Measurements from ENCODE around the gene TTC9C. TPM values are rescaled to one million over a fixed set of nuclear protein-coding genes. Genes with fewer than 3 reads are reported as not detected.

The TTC9C gene
- total and polyA plus RNA-seq, 5 donors from 2014 or later, result 19.4 to 39.5 (median 27.9) TPM

DNA sequence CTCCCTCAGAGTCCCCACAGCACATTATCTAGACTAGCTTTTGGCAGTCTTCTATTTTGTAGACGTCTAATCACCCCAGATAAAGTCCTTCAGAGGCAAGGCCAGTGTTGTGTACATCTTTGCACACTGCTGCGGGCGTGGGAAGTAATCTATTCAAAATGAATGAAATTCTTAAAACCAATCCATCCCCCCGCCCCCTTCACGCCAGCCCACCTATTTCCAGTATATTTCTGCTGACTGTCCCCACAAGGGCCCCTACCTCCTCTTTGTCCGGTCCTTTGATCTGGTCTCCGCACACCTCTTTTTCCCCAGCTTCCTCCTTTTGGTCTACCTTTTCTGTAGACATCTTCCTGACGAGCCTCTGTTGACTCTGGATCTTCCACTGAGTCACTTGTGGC, 21.4 kb upstream of the TTC9C start:
- peak overlapping the region; percentile 83 for H3K27ac ChIP-seq (ENCODE audit: insufficient read depth, low read length, poor library complexity, severe bottlenecking)
- Mint-ChIP-seq H3K27ac (peak overlapping the region; percentile 5 to 76 (median 76)), H3K27me3 (no peaks in the 10 kb centered on the region), H3K4me1 (peaks cover 0 to 53% (median 22%) of the 10 kb centered on the region in 4 donors), H3K4me3 (peak overlapping the region; percentile 91 to 93 (median 92)), H3K36me3 (no peaks in the 10 kb centered on the region), H3K9me3 (no peaks in the 10 kb centered on the region)
- H3K9me3 ChIP-seq (ENCODE audit: control insufficient read depth in 2 of 2, low read length in 2 of 2), result no peaks in the 10 kb centered on the region
- no peak for ATAC-seq (ENCODE audit: low read depth in 2 of 2)
- H3K4me3 ChIP-seq (ENCODE audit: low read depth, low read length), result peak overlapping the region; percentile 46
- no peak for DNase-seq
- H3K27me3 ChIP-seq (ENCODE audit: control insufficient read depth, insufficient read depth, low read length), result no peaks in the 10 kb centered on the region
- H3K36me3 ChIP-seq (ENCODE audit: control insufficient read depth, insufficient read depth, low read length), result peaks cover 4% of the 10 kb centered on the region
- H3K4me1 ChIP-seq (ENCODE audit: control insufficient read depth, insufficient read depth, low read length, poor library complexity, severe bottlenecking), result peaks cover 41% of the 10 kb centered on the region

DNA sequence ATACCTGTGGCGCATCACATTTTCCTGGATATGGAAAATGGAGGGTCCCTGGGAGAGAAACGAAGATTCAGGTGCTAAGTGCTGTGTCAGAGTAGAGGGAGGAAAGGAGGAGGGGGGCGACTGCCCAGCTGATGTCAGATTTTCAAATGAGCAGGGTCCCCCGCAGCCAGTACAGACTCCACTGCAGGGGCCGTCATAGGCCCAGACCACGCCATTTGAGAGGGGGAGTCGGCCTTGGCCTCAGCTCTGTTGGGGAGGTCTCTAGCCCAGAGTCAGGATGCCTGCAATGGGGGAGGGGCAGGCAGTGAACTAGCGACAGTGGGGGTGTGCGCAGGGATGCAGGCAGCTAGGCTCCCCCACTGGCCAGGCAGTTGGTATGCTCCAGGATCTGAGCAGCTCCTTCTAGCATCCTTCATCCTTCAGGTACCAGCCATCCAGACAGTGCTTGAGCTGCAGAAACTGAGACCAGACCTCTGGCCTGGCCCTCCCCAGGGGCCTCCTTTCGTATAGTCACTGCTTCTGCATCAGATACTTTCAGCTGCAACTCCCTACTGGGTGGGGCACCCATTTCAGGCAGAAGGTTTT, 20.9 kb upstream of the TTC9C start, which contains the start of the genes BSCL2 and GNG3:
Gene BSCL2, minus strand, starts transcription at position 148 of the 585 bp plus-strand sequence. CDS start 229 bp downstream, outside the sequence.
Gene GNG3, plus strand, starts transcription at position 400 of the 585 bp plus-strand sequence. CDS start 620 bp downstream, outside the sequence.
- Mint-ChIP-seq H3K9me3 (no peaks in the 10 kb centered on the region), H3K27ac (peak within 1 kb of the TSS; percentile 95 to 100 (median 99)), H3K27me3 (no peaks in the 10 kb centered on the region), H3K4me3 (peak within 1 kb of the TSS; percentile 91 to 99 (median 92)), H3K4me1 (peaks cover 0 to 57% (median 26%) of the 10 kb centered on the region in 4 donors), H3K36me3 (peaks cover 4% of the 10 kb centered on the region)
- Histone ChIP-seq H3K27ac (ENCODE audit: insufficient read depth, low read length, poor library complexity, severe bottlenecking) (peak within 1 kb of the TSS; percentile 95), H3K4me3 (ENCODE audit: low read depth, low read length) (peak within 1 kb of the TSS; percentile 95), H3K27me3 (ENCODE audit: control insufficient read depth, insufficient read depth, low read length) (no peaks in the 10 kb centered on the region), H3K36me3 (ENCODE audit: control insufficient read depth, insufficient read depth, low read length) (peaks cover 9% of the 10 kb centered on the region), H3K9me3 (ENCODE audit: control insufficient read depth in 2 of 2, low read length in 2 of 2) (no peaks in the 10 kb centered on the region), H3K4me1 (ENCODE audit: control insufficient read depth, insufficient read depth, low read length, poor library complexity, severe bottlenecking) (peaks cover 43% of the 10 kb centered on the region)
- no peak for ATAC-seq (ENCODE audit: low read depth in 2 of 2)
- no peak for DNase-seq

DNA sequence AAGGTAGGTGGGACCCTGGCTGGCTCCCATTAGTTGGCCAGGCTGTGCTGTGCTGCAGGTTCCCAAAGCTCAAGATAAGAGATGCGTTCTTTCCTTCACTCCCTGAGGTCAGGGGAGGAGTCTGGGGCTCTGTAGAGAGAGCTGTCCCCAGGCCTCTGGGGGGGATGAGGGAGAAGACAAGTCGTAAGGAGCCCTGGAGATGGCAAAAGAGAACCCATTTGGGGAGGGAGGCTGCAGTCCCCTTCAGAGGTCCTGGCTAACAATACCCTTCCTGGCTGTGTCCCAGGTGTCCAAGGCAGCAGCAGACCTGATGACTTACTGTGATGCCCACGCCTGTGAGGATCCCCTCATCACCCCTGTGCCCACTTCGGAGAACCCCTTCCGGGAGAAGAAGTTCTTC, 19.9 kb upstream of the TTC9C start:
- no peak for DNase-seq
- ATAC-seq (ENCODE audit: low read depth in 2 of 2), result no peak
- Histone ChIP-seq H3K4me1 (ENCODE audit: control insufficient read depth, insufficient read depth, low read length, poor library complexity, severe bottlenecking) (peaks cover 53% of the 10 kb centered on the region), H3K27me3 (ENCODE audit: control insufficient read depth, insufficient read depth, low read length) (no peaks in the 10 kb centered on the region), H3K4me3 (ENCODE audit: low read depth, low read length) (peak overlapping the region; percentile 95), H3K27ac (ENCODE audit: insufficient read depth, low read length, poor library complexity, severe bottlenecking) (peak overlapping the region; percentile 95), H3K36me3 (ENCODE audit: control insufficient read depth, insufficient read depth, low read length) (peaks cover 17% of the 10 kb centered on the region), H3K9me3 (ENCODE audit: control insufficient read depth in 2 of 2, low read length in 2 of 2) (no peaks in the 10 kb centered on the region)
- Mint-ChIP-seq H3K27ac (peak overlapping the region; percentile 95 to 100 (median 99)), H3K36me3 (peaks cover 5% of the 10 kb centered on the region), H3K4me1 (peaks cover 9 to 67% (median 35%) of the 10 kb centered on the region in 4 donors), H3K4me3 (peak overlapping the region; percentile 83 to 99 (median 94)), H3K9me3 (no peaks in the 10 kb centered on the region), H3K27me3 (no peaks in the 10 kb centered on the region)

DNA sequence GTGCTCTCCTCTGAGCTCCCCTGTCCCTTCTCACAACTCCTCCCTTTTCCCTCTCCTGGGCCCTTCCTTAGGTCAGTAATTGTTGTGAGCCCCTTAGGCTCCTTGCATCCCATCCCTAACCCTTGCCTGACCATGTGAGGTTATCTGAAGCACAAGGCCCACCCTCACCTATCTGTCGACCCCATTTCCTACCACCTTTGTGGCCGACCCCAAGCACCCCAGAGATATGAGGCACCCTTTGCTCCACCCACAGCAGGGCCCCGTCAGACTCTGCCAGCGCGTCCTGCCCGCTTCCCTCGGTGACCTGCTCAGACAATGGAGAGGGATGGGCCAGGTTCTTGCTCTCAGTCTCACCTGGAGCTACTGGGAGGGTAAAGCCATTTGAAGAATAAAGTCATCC, 19.5 kb upstream of the TTC9C start:
- Histone ChIP-seq H3K4me1 (ENCODE audit: control insufficient read depth, insufficient read depth, low read length, poor library complexity, severe bottlenecking) (peaks cover 56% of the 10 kb centered on the region), H3K27ac (ENCODE audit: insufficient read depth, low read length, poor library complexity, severe bottlenecking) (peak overlapping the region; percentile 95), H3K4me3 (ENCODE audit: low read depth, low read length) (peak overlapping the region; percentile 95), H3K27me3 (ENCODE audit: control insufficient read depth, insufficient read depth, low read length) (no peaks in the 10 kb centered on the region), H3K36me3 (ENCODE audit: control insufficient read depth, insufficient read depth, low read length) (peaks cover 20% of the 10 kb centered on the region), H3K9me3 (ENCODE audit: control insufficient read depth in 2 of 2, low read length in 2 of 2) (no peaks in the 10 kb centered on the region)
- peaks cover 5% of the 10 kb centered on the region for H3K36me3 Mint-ChIP-seq
- ATAC-seq (ENCODE audit: low read depth in 2 of 2) (peak; percentile 9 to 16), DNase-seq (peak in 2 of 3 donors; percentile 36 to 73)
- peak overlapping the region; percentile 95 to 100 (median 99) for H3K27ac Mint-ChIP-seq
- peak overlapping the region; percentile 92 to 99 (median 95) for H3K4me3 Mint-ChIP-seq
- peaks cover 9 to 71% (median 37%) of the 10 kb centered on the region in 4 donors for H3K4me1 Mint-ChIP-seq
- no peaks in the 10 kb centered on the region for H3K27me3 Mint-ChIP-seq
- H3K9me3 Mint-ChIP-seq, result no peaks in the 10 kb centered on the region

DNA sequence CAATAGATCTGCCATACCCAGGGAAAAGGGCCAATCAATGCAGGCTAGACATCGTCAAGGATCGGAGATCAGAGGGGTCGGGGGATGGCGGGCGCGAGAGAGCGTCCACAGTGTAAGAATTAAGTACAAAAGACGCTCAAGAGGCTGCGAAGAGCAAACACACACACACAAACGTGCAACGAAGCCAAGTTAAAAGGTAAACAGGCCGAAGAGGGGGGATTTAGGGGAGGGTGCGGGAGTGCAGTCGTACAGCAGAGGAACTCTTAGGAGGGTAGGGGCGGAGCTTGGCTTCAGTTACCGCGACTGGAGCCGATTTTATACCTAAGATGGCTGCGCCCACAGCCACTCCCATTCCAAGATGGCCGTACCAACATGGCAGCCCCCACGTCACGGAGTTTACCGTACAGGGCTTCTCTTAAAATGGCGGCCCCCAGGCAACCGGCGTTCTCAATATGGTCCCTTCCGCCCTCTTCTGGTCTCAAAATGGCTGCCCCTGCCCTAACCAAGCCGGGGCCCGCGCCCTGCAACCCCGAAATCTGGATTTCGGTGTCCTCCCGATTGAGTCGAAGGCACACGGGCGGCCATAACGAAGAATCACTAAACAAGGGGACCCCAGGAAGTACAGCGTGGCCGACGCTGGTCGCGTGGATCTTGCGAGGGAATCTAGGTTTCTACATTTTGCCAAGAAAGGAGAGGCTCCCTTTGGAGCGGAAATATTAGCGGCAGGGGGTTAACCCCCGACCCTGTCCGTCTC, 18.9 kb upstream of the TTC9C start:
- H3K4me1 Mint-ChIP-seq, result peaks cover 9 to 77% (median 41%) of the 10 kb centered on the region in 4 donors
- DNase-seq, result peak; percentile 96 to 99 (median 97)
- peaks cover 10% of the 10 kb centered on the region for H3K36me3 Mint-ChIP-seq
- Histone ChIP-seq H3K36me3 (ENCODE audit: control insufficient read depth, insufficient read depth, low read length) (peaks cover 25% of the 10 kb centered on the region), H3K27me3 (ENCODE audit: control insufficient read depth, insufficient read depth, low read length) (no peaks in the 10 kb centered on the region), H3K9me3 (ENCODE audit: control insufficient read depth in 2 of 2, low read length in 2 of 2) (no peaks in the 10 kb centered on the region), H3K4me3 (ENCODE audit: low read depth, low read length) (peak overlapping the region; percentile 95), H3K4me1 (ENCODE audit: control insufficient read depth, insufficient read depth, low read length, poor library complexity, severe bottlenecking) (peaks cover 56% of the 10 kb centered on the region), H3K27ac (ENCODE audit: insufficient read depth, low read length, poor library complexity, severe bottlenecking) (peak overlapping the region; percentile 95)
- H3K27me3 Mint-ChIP-seq, result no peaks in the 10 kb centered on the region
- ATAC-seq (ENCODE audit: low read depth in 2 of 2), result peak; percentile 79 to 81
- peak overlapping the region; percentile 92 to 99 (median 95) for H3K4me3 Mint-ChIP-seq
- H3K27ac Mint-ChIP-seq, result peak overlapping the region; percentile 95 to 100 (median 99)
- no peaks in the 10 kb centered on the region for H3K9me3 Mint-ChIP-seq

DNA sequence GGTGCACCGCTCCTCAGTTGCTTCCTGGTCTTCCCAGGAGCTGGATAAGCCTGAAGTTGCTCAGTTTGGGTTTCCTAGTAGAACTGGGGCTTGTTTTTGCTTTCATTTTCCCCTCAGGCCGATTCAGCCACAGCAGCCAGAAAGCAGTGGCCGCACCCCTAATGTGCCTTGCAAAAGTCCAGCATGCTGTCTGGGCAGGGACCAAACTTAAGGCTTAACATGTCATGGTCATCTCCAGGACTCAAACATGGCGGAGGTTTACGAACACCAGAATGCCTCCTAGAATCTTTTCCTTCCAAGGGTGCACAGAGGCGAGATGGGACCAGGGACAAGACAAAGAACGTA, 18.3 kb upstream of the TTC9C start:
- peak overlapping the region; percentile 95 for H3K4me3 ChIP-seq (ENCODE audit: low read depth, low read length)
- ATAC-seq (ENCODE audit: low read depth in 2 of 2), result no peak
- no peaks in the 10 kb centered on the region for H3K9me3 ChIP-seq (ENCODE audit: control insufficient read depth in 2 of 2, low read length in 2 of 2)
- Mint-ChIP-seq H3K9me3 (no peaks in the 10 kb centered on the region), H3K27me3 (no peaks in the 10 kb centered on the region), H3K36me3 (peaks cover 13% of the 10 kb centered on the region), H3K4me1 (peaks cover 9 to 80% (median 42%) of the 10 kb centered on the region in 4 donors), H3K27ac (peak overlapping the region; percentile 95 to 100 (median 99)), H3K4me3 (peak overlapping the region; percentile 92 to 99 (median 95))
- no peaks in the 10 kb centered on the region for H3K27me3 ChIP-seq (ENCODE audit: control insufficient read depth, insufficient read depth, low read length)
- H3K4me1 ChIP-seq (ENCODE audit: control insufficient read depth, insufficient read depth, low read length, poor library complexity, severe bottlenecking), result peaks cover 56% of the 10 kb centered on the region
- peaks cover 30% of the 10 kb centered on the region for H3K36me3 ChIP-seq (ENCODE audit: control insufficient read depth, insufficient read depth, low read length)
- peak overlapping the region; percentile 95 for H3K27ac ChIP-seq (ENCODE audit: insufficient read depth, low read length, poor library complexity, severe bottlenecking)
- DNase-seq, result no peak

DNA sequence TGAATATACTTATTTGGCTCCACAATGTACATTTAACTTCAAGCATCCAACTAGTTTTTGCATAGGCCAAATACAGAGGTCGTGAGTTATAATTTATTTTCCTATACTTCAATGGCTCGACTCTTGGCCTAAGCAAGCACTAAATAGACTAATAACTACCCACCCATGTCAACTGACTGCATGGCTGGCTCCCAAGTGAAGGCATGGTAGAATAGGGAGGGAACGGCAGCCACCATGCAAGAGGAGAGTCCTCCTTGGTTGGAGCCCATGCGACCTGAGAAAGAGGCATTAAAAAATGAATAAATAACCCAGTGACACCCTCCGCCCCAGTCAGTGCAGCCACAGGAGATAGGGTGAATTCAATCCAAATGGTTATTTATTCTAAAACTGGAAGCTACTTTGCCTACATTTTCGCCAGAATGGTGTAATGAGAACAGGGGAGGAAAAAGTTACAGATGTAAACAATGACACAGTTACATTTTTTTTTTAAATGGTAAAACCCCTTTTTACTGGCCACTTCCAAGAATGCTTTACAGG, 15.9 kb upstream of the TTC9C start:
- Histone ChIP-seq H3K36me3 (ENCODE audit: control insufficient read depth, insufficient read depth, low read length) (peaks cover 54% of the 10 kb centered on the region), H3K4me3 (ENCODE audit: low read depth, low read length) (peak overlapping the region; percentile 27), H3K4me1 (ENCODE audit: control insufficient read depth, insufficient read depth, low read length, poor library complexity, severe bottlenecking) (peaks cover 42% of the 10 kb centered on the region), H3K27me3 (ENCODE audit: control insufficient read depth, insufficient read depth, low read length) (no peaks in the 10 kb centered on the region), H3K27ac (ENCODE audit: insufficient read depth, low read length, poor library complexity, severe bottlenecking) (peak overlapping the region; percentile 50), H3K9me3 (ENCODE audit: control insufficient read depth in 2 of 2, low read length in 2 of 2) (no peaks in the 10 kb centered on the region)
- ATAC-seq (ENCODE audit: low read depth in 2 of 2), result no peak
- H3K4me1 Mint-ChIP-seq, result peaks cover 9 to 75% (median 38%) of the 10 kb centered on the region in 4 donors
- peaks cover 0 to 1% (median 0%) of the 10 kb centered on the region in 7 donors for H3K9me3 Mint-ChIP-seq
- no peaks in the 10 kb centered on the region for H3K27me3 Mint-ChIP-seq
- H3K4me3 Mint-ChIP-seq, result peak overlapping the region in 3 of 4 donors; percentile 8 to 70 (median 63)
- DNase-seq, result no peak
- peak overlapping the region; percentile 82 to 87 (median 82) for H3K27ac Mint-ChIP-seq
- peaks cover 25% of the 10 kb centered on the region for H3K36me3 Mint-ChIP-seq

All from CD4-positive, CD25-positive, alpha-beta regulatory T cell (primary cell).